PC-3 (cell line): ENCODE measurements around the gene CHFR. TPM values are rescaled to one million over a fixed set of nuclear protein-coding genes. Genes with fewer than 3 reads are reported as not detected.

Experiments used
- ATAC-seq: fragments of 200-7000 bp; cut with Tn5 transposase; 2 replicates; pipeline ENCODE4 v1.9.1; 2020; ENCODE audit warnings: mild to moderate bottlenecking, moderate library complexity
- BruUV-seq: library from RNA; stranded (reverse); fragments of 400-500 nt; replicated peaks from 2 replicates; lab custom pipeline; 2021; lab: Mats Ljungman, UMichigan
- CTCF ChIA-PET: fragments of 300-600 bp; sonication (Branson Sonifier 250); formaldehyde crosslinking; loops from one replicate; lab custom pipeline; 2022; ENCODE audit warnings: antibody characterized with exemption; lab: Charles Lee
- POLR2A ChIA-PET: fragments of 300-600 bp; sonication (Branson Sonifier 250); formaldehyde crosslinking; loops from one replicate; lab custom pipeline; 2022; ENCODE audit warnings: antibody characterized with exemption; ENCODE audit not compliant: unreplicated experiment; lab: Charles Lee
- DNase-seq: peaks from one replicate; pipeline ENCODE4 v3.0.0-alpha.2; 2015
- H2AFZ ChIP-seq: fragments of 300-600 bp; sonication (generic); 2 replicates; pipeline ENCODE4 v1.6.0; 2016; ENCODE audit warnings: antibody characterized with exemption, low read length
- H3F3A ChIP-seq: fragments of 300-600 bp; sonication (generic); one replicate; pipeline ENCODE4 v1.6.0; 2017; ENCODE audit warnings: antibody characterized with exemption, low read length, control low read depth, mild to moderate bottlenecking; ENCODE audit not compliant: unreplicated experiment
- H3K27ac ChIP-seq: fragments of 300-600 bp; sonication (generic); 2 replicates; pipeline ENCODE4 v1.5.1; 2016; ENCODE audit warnings: mild to moderate bottlenecking, low read length
- H3K27me3 ChIP-seq: fragments of 300-600 bp; sonication (generic); 2 replicates; pipeline ENCODE4 v1.6.1; 2016; ENCODE audit warnings: low read length, mixed read lengths
- H3K36me3 ChIP-seq: fragments of 300-600 bp; sonication (generic); 2 replicates; pipeline ENCODE4 v1.6.1; 2016; ENCODE audit warnings: low read depth, mixed run types, low read length, mixed read lengths
- H3K4me1 ChIP-seq: fragments of 300-600 bp; sonication (generic); 2 replicates; pipeline ENCODE4 v1.5.1; 2016; ENCODE audit warnings: low read length; ENCODE audit not compliant: insufficient read depth
- H3K4me2 ChIP-seq: fragments of 300-600 bp; sonication (generic); 2 replicates; pipeline ENCODE4 v1.6.0; 2016; ENCODE audit warnings: low read length
- H3K4me3 ChIP-seq: fragments of 300-600 bp; sonication (generic); 2 replicates; pipeline ENCODE4 v1.5.1; 2016; ENCODE audit warnings: mild to moderate bottlenecking, low read length, mixed read lengths
- H3K79me2 ChIP-seq: fragments of 300-600 bp; sonication (generic); 2 replicates; pipeline ENCODE4 v1.6.1; 2017; ENCODE audit warnings: low read length, mixed read lengths
- H3K9ac ChIP-seq: fragments of 300-600 bp; sonication (generic); 2 replicates; pipeline ENCODE4 v1.6.0; 2016; ENCODE audit warnings: mild to moderate bottlenecking, low read length
- H3K9me2 ChIP-seq: fragments of 300-600 bp; sonication (generic); replicated peaks from 2 replicates; pipeline ENCODE4 v1.6.1; 2016; ENCODE audit warnings: mixed run types, low read length, mixed read lengths
- H3K9me3 ChIP-seq: fragments of 300-600 bp; sonication (generic); 2 replicates; pipeline ENCODE4 v1.6.1; 2016; ENCODE audit warnings: low read length, mixed read lengths
- H4K20me1 ChIP-seq: fragments of 300-600 bp; sonication (generic); 2 replicates; pipeline ENCODE4 v1.6.1; 2016; ENCODE audit warnings: low read length, mixed read lengths
- CTCF ChIP-seq: fragments of 300-600 bp; sonication (generic); conservative IDR thresholded peaks from 2 replicates; pipeline ENCODE4 v1.5.1; 2017; ENCODE audit warnings: antibody characterized with exemption, low read depth, mild to moderate bottlenecking, low read length
- EZH2 ChIP-seq: fragments of 300-600 bp; sonication (generic); IDR thresholded peaks from one replicate; pipeline ENCODE4 v1.6.1; 2017; ENCODE audit warnings: antibody characterized with exemption, mild to moderate bottlenecking, low read length; ENCODE audit not compliant: unreplicated experiment
- EZH2phosphoT487 ChIP-seq: fragments of 300-600 bp; sonication (generic); IDR thresholded peaks from 2 replicates; pipeline ENCODE4 v1.6.1; 2018; ENCODE audit warnings: mild to moderate bottlenecking, antibody characterized with exemption, low read length, borderline replicate concordance
- intact Hi-C: fragments of 100-400 bp; cut with micrococcal nuclease; formaldehyde crosslinking; loops from 2 replicates; pipeline ENCODE4 v1.9.0; 2023
- total RNA-seq: library from RNA; depleted of rRNA; stranded (reverse); fragments of >200 nt; gene quantifications from 2 replicates; pipeline ENCODE4 v1.2.3, GENCODE V29; 2014

The CHFR gene
- total RNA-seq, 1 experiment from 2014 or later: 23.3 TPM

GRCh38 chr12:132789099-132789471 is 98.3 kb downstream of the CHFR start:
- Histone ChIP-seq H3K4me1 (no peaks in the 10 kb centered on the region), H2AFZ (no peak overlapping the region), H3K9ac (no peak overlapping the region), H3K27ac (no peak overlapping the region), H3K4me2 (no peak overlapping the region), H3K9me3 (no peaks in the 10 kb centered on the region), H3K79me2 (peaks cover 6% of the 10 kb centered on the region), H4K20me1 (peaks cover 4% of the 10 kb centered on the region; the same call in 1 of the 2 replicates), H3K4me3 (no peak overlapping the region), H3K9me2 (no peaks in the 10 kb centered on the region), H3F3A (no peaks in the 10 kb centered on the region), H3K27me3 (no peaks in the 10 kb centered on the region), H3K36me3 (peaks cover 35% of the 10 kb centered on the region)
- ATAC-seq (no peak), DNase-seq (no peak)
- intact Hi-C loops: no loop called here
- ChIA-PET CTCF (no interaction called here), POLR2A (no interaction called here)
- TF ChIP-seq EZH2phosphoT487 (no peak), CTCF (no peak), EZH2 (no peak)
- no TSS peak for BruUV-seq

- CTCF ChIA-PET: no interaction called here
- Histone ChIP-seq H3K27me3 (no peaks in the 10 kb centered on the region), H3K79me2 (0 out of 2 replicates have a peak, but pooled peaks cover under 1% of the 10 kb centered on the region), H3K36me3 (peaks cover 34% of the 10 kb centered on the region), H3K9me3 (no peaks in the 10 kb centered on the region), H3F3A (no peaks in the 10 kb centered on the region), H2AFZ (no peak overlapping the region), H3K4me2 (no peak overlapping the region), H3K4me1 (no peaks in the 10 kb centered on the region), H3K27ac (no peak overlapping the region), H4K20me1 (peaks cover 4% of the 10 kb centered on the region; the same call in 1 of the 2 replicates), H3K4me3 (no peak overlapping the region), H3K9me2 (no peaks in the 10 kb centered on the region), H3K9ac (no peak overlapping the region)
- POLR2A ChIA-PET: no interaction called here
- peak; percentile 53 for ATAC-seq
- no peak for DNase-seq
- TF ChIP-seq EZH2phosphoT487: no peak
- no peak for TF ChIP-seq EZH2
- intact Hi-C loops: no loop called here
- BruUV-seq: no TSS peak
Observed at GRCh38 chr12:132788375-132789098, 98.9 kb downstream of the CHFR start.

GRCh38 chr12:132787877-132788276 is 99.5 kb downstream of the CHFR start:
- no peak overlapping the region for H3K9ac ChIP-seq
- no peaks in the 10 kb centered on the region for H3K79me2 ChIP-seq
- H3K4me2 ChIP-seq: no peak overlapping the region
- H2AFZ ChIP-seq: no peak overlapping the region
- intact Hi-C loops: no loop called here
- H3K4me1 ChIP-seq: no peaks in the 10 kb centered on the region
- peaks cover 4% of the 10 kb centered on the region; the same call in 1 of the 2 replicates for H4K20me1 ChIP-seq
- H3K9me2 ChIP-seq: no peaks in the 10 kb centered on the region
- BruUV-seq: no TSS peak
- H3K36me3 ChIP-seq: peaks cover 40% of the 10 kb centered on the region
- CTCF ChIA-PET: no interaction called here
- no peaks in the 10 kb centered on the region for H3K27me3 ChIP-seq
- H3K4me3 ChIP-seq: no peak overlapping the region
- H3K9me3 ChIP-seq: no peaks in the 10 kb centered on the region
- POLR2A ChIA-PET: no interaction called here
- ATAC-seq: no peak
- no peak overlapping the region for H3K27ac ChIP-seq
- no peak for DNase-seq
- no peaks in the 10 kb centered on the region for H3F3A ChIP-seq
- TF ChIP-seq CTCF: no peak
- TF ChIP-seq EZH2phosphoT487: no peak
- no peak for TF ChIP-seq EZH2
